ENCODE measurements around the gene PLA2G4A.
"Not testable (repeated sequence)": the region's sequence is repeated elsewhere in the genome, so short reads cannot be mapped to it uniquely, and the experiment has no call there.

DNA sequence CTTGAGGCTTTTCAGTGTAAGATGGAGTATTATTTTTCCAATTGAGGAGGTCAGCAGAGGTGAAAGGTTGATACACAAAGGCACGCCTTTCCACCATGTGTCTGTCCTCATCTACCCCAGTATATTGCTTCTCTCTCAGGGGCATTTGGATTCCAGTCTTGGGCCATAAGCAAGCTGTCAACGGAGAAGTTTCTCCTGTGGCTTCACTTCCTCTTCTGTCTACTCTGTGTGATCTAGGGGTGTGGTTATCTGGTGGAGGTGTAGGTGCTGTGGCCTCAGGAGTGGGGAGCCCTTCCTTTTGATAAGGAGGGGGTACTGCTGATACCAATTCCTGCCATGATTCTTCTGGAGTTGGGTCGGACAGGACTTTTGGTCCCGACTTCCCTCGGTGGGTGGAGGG is 92.6 kb downstream of the PLA2G4A start:
- not testable (repeated sequence) for TF ChIP-seq EP300 (IDR thresholded peaks at IDR 0.05; ENCODE audit: low read depth)
- TF ChIP-seq, protein P1, sequence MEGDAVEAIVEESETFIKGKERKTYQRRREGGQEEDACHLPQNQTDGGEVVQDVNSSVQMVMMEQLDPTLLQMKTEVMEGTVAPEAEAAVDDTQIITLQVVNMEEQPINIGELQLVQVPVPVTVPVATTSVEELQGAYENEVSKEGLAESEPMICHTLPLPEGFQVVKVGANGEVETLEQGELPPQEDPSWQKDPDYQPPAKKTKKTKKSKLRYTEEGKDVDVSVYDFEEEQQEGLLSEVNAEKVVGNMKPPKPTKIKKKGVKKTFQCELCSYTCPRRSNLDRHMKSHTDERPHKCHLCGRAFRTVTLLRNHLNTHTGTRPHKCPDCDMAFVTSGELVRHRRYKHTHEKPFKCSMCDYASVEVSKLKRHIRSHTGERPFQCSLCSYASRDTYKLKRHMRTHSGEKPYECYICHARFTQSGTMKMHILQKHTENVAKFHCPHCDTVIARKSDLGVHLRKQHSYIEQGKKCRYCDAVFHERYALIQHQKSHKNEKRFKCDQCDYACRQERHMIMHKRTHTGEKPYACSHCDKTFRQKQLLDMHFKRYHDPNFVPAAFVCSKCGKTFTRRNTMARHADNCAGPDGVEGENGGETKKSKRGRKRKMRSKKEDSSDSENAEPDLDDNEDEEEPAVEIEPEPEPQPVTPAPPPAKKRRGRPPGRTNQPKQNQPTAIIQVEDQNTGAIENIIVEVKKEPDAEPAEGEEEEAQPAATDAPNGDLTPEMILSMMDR (IDR thresholded peaks at IDR 0.05), result not testable (repeated sequence)

Measured in transverse colon (tissue), 3 donors.